GM19099 (cell line): ENCODE measurements around the gene COX11.

Experiments used
- POLR2A ChIP-seq: IDR thresholded peaks from 3 replicates; pipeline ENCODE4 v1.6.1; 2011; ENCODE audit warnings: low read depth; ENCODE audit not compliant: insufficient read length; ENCODE audit errors: extremely low read depth

Gene COX11

DNA sequence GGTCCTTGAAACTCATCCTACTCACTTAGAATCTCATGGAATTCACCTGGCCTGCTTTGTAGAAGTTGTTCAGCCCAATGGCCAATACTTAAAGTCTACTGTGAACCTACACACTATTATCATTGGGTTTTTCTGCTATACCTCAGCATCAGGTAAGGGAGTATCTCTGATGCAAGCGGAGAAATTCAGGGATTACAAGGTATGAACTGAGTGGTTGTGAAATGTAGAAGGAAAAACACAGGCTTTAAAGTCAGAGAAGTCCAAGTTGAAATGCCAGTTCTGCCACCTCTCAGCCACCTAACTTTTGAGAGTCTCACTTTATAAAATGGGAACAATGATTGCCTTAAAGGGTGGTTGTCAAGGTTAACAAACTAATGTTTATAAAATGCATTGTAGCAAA is 31.0 kb downstream of the COX11 start:
- no peak for TF ChIP-seq POLR2A

DNA sequence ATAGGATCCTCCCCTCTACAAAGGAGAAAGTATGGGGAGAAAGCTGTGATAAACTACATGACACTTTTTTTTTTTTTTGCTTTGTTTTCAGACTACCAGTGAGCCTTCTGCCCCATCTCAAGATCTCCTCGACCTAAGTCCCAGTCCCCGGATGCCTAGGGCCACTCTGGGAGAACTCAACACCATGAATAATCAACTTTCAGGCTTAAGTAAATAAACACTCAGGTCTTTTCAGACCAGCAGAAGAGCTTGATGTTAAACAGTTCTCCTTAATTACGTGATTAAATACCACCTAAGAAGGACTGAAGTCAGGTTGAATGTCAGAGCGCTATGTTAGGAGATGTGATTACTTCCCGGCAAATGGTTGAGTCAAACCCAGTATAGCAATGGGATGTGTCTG is 31.4 kb downstream of the COX11 start:
- TF ChIP-seq POLR2A, result no peak

DNA sequence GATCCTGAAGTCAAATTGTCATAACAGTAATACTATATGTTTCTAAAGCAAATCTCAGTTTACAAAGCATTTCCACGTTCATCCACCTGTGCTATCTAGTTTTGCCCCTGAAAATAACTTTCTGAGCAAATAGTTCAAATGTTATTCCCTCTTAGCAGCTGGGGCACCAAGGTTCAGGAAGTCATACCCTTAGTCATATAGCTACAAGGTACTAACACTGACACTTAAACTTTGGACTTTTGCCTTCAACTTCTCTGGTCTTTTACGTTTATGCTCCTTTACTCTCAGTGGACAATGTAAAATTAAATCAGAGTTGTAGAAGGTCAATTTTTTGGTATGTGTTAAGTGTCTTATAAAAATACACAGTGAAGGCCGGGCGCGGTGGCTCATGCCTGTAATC is 33.0 kb downstream of the COX11 start:
- no peak for TF ChIP-seq POLR2A

DNA sequence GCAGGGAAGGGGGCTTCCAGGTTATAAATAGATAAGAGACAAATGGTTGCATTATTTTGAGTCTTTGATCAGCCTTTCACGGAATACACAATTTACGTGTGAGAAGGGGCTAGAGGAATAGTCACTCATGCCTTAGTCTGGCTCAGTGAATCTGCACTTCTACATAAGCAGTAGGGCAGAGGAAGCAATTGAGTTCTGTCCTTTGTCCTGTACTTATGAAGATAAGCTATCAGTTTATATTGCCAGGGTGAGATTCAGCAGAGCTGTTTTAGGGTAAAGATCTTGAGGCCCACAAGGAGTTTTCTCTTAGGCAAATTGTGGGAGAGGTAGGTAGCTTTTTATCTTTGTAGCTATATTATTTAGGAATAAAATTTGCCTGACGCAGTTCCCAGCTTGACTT is 34.5 kb downstream of the COX11 start:
- no peak for TF ChIP-seq POLR2A

DNA sequence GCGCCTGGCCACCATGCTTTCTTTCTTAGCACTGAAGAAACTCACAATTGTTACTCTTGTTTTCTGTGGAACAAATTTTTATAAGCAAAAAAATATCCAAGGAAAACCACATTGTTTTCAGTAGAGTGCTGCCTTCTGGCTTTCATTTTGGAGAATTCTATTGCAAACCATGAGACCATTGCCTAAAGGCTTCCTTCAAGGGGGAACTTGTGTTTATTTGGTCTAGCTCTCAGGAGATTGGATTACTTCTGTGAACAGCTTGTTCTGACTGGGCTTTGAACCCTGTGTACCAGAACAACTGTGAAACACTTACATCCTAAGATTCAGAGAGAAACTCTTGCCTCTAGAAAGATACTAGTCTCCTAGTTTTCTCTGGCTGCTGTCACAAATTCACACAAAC is 35.7 kb downstream of the COX11 start:
- no peak for TF ChIP-seq POLR2A

DNA sequence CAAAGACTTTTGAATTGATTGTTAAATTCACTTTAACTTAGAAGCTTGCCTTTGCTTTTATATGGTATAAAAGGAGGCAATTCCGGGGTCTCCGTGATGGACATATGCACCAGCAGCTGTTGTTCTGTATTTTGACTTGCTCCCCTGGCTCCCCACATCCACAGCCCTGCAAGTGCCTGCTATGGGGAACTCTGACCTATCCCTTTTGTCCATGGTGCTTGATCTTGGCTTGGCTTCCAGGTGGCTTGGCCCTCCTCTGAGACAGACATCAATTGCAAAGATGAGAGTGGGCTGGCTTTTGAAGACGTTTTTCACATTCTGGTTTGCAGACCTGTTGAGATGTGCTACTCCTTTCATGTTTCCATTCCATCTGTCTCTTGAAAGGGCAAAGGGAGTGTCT is 40.9 kb downstream of the COX11 start:
- no peak for TF ChIP-seq POLR2A

DNA sequence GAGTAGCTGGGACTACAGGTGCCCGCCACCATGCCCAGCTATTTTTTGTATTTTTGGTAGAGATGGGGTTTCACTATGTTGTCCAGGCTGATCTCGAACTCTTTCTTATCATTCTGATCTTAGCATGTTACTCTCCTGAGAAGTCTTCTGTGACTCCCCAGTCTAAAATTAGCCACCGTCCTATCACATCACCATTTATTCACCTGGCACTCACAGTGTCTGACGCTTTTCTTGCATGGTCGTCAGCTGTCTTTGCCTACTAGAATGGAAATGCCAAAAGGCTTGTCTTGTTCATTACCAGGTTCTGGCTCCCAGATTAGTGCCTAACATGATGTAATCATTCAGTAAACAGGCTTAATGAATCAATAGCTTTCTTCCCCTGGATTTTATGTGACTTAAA is 44.0 kb downstream of the COX11 start:
- TF ChIP-seq POLR2A, result no peak

DNA sequence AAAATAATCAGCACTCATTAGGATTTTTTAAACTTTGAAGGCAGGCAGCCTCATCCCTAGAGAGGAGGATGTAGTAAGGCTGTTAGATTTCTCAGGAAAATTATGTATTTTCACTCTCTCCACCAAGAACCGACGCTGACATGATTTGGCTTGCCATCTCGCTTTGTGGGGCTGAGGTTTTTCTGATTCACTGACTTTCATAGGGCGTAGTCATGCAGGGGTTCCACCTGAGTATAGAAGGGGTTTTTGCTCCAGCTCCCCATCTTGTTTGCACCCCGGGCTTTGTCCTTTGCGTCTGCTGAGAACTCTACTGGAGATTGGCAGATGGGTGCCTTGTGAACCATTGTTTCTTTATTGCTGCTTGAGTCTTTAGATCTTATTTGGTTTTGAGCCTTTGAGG is 47.6 kb downstream of the COX11 start:
- no peak for TF ChIP-seq POLR2A

DNA sequence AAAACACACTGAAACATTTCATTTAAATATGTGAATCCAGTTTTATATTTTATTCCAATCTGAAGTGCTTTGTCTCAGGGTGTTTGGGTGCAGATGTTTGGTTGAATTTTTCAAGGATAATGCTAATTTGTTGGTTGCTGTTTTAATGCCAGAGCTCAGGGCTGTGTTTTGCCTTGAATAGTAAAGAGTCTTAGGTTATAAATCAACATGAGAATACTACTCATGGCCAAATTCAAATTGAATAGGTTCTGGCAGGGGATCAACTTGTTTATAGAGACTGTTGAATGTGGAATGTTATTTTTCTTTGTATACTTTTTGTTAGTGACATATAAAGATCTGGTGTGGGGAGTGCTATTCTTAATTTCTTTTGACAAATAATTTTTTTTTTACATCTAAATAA is 49.0 kb downstream of the COX11 start:
- no peak for TF ChIP-seq POLR2A

DNA sequence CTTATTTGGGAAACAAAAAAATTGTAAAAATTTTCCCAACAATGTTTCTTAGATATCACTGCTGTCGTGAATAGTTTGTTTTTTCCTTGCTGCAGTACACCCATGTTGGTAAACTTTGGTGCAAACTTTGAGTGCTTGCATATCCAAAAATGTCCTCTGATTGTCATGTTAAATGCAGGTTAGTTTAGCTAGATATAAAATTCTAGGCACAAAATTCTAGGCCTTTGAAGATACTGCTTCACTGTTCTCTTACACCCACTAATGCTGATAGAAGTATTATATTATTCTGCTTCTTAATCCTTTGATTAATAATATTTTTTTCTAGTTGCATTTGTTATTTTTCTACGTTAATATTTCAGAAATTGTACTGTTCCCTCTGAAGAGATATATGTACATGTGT is 51.7 kb downstream of the COX11 start:
- TF ChIP-seq POLR2A, result no peak
